GM19328 (cell line): ENCODE measurements around the gene SKIDA1.

Experiments used
- ATAC-seq: cut with Tn5 transposase; IDR thresholded peaks from one replicate; pipeline ENCODE4 v1.9.1; 2021; ENCODE audit warnings: mild to moderate bottlenecking, moderate library complexity; ENCODE audit not compliant: unreplicated experiment

Gene SKIDA1

DNA sequence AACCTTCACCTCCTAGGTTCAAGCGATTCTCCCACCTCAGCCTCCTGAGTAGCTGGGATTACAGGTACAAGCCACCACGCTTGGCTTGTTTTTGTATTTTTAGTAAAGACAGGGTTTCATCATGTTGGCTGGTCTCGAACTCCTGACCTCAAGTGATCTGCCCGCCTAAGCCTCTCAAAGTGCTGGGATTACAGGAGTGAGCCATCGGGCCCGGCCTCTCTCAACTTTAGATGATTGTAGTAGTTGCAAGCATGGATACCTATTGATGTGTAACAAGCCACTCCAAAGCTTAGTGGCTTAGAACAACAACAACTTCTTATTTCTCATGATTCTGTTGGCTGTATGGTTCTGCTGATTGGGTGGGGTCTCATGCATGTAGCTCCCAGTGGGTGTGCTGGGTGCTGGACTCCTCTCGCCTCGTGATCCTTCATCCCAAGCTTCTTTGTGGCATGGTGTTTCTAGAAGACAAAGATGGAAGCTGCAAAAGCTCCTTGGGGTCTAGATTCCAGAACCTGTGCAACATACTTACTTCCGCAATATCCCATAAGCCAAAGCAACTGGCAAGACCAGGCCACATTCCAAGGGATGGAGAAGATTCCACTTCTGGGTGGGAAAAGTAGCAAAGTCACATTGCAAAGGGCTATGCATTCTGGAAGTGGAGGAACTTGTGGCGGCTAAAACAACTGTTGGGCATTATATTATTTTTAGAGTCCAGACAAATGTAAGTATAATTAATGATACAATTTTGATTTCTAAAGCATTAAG, 37.9 kb downstream of the SKIDA1 start:
- ATAC-seq, result no peak

DNA sequence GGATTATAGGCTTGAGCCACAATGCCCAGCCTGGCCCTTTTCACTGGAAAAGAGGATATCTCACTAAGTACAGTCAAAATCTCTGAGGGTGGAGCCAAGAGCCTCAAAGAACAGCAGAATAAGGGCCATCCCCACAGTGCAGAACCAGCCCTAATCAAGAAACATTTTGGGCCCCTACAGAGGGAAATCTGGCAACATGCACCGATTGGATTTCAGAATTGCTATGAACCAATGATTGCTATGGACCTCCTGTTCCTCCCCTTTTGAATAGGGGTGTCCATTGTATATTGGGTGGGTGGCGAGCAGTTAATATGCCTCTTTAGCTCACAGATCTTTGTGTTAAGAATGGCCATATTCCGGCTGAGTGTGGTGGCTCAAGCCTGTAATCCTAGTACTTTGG, 42.7 kb downstream of the SKIDA1 start:
- ATAC-seq, result no peak

DNA sequence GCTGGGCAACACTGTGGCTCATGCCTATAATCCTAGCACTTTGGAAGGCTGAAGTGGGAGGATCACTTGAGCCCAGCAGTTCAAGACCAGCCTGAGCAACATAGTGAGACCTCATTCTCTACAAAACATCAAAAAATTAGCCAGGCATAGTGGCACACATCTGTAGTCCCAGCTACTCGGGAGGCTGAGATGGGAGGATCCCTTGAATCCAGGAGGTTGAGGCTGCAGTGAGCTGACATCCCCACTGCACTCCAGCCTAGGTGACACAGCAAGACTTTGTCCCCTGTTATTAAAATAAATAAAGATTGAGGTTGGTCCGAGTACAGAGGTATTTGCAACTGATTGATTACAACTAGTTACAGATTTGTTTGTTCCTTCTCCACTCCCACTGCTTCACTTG, 44.1 kb downstream of the SKIDA1 start:
- no peak for ATAC-seq

DNA sequence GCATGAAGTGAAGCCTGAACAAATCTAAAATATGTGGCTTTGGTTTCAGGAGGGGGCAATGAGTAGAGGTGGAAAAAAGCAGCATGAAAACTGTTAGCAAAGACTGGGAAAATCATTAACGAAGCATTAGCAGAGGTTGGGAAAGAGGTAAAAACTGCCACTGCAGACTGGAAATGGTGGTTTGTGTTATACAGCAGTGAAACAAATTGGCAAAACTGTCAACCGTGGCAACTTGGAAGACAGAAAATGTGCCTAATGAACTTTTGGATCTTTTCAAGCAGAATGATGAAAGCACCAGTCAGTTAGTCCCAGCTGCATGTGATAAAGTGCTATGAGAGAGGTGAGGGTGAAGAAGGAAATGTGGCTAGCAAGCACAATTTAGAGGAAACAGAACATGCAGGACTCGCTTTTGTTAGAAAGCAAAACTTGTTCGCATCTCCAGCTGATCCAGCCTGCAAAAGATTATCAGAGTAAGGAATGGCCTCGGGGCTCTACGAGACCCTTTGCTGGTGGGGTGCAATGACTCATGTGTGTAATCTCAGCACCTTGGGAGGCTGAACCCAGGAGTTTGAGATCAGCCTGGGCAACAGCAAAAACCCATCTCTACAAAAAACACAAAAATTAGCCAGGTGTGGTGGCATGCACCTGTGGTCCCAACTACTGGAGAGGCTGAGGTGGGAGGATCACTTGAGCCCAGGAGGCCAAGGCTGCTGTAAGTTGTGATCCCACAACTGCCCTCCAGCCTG, 45.7 kb downstream of the SKIDA1 start:
- ATAC-seq, result no peak

GRCh38 chr10:21475393-21475792, 50.1 kb downstream of the SKIDA1 start:
- no peak for ATAC-seq

DNA sequence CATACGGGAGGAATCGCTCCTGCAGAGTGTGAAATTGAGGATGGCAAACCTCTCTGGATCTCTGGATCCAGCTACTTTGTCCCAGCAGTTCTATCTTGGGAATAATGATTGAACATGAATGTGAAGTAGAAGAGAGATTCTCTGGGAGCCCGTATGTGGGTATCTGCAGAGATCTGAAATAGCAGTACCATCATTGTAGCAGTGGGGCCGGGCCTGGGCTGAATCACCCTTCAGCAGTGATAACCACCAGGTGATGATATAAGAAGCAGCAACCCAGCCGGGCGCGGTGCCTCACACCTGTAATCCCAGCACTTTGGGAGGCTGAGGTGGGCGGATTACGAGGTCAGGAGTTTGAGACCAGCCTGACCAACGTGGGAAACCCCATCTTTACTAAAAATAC, 51.9 kb downstream of the SKIDA1 start:
- no peak for ATAC-seq

GRCh38 chr10:21473135-21473534, 52.3 kb downstream of the SKIDA1 start:
- ATAC-seq, result no peak

DNA sequence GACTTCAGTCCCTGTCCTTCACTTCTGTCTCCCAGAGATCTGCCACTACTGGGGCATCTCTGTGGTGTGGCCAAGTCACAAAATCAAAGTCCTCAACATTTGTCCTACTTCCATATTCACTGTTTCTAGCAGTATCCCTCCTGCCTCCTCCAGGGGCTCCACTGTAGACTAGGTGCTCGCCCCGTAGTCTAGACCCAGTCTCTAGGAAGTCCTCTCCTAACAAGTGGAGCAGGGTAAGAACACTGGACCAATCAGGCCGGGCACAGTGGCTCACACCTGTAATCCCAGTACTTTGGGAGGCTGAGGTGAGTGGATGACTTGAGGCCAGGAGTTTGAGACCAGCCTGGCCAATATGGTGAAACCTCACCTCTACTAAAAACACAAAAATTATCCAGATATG, 57.4 kb downstream of the SKIDA1 start:
- ATAC-seq, result no peak

DNA sequence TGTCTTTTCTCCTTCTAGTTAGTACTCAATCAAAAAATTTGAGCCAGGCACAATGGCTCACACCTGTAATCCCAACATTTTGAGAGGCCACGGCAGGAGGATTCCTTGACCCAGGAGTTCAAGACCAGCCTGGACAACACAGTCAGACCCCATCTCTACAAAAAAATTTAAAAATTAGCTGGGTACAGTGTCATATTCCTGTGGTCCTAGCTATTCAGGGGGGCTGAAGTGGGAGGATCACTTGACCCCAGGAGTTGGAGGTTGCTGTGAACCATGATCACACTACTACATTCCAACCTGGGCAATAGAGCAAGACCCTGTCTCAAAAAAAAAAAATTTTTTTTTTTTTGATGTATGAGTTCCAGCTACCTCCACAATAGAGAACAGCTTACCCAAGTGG, 57.8 kb downstream of the SKIDA1 start:
- no peak for ATAC-seq

- no peak for ATAC-seq
Observed at GRCh38 chr10:21464134-21464533, 61.3 kb downstream of the SKIDA1 start.
